ENCODE measurements around the gene GNAQ. TPM values are rescaled to one million over a fixed set of nuclear protein-coding genes. Genes with fewer than 3 reads are reported as not detected.

Gene GNAQ
- total RNA-seq, 2 experiments from 2014 or later: 22.8 to 24.7 TPM

GRCh38 chr9:77826621-77827020 lies 205.0 kb downstream of the GNAQ start:
- H3K36me3 Mint-ChIP-seq (ENCODE audit: low read depth): peaks cover 2% of the 10 kb centered on the region
- CTCF ChIA-PET: interaction anchor here (0.6 kb wide), 1 partner anchor 404 kb away, joined by 4 read pairs; no protein-coding TSS in a partner anchor
- intact Hi-C loops (cut with DNase I, micrococcal nuclease): no loop called here
- peaks cover 26% of the 10 kb centered on the region for H3K4me1 Mint-ChIP-seq
- no peaks in the 10 kb centered on the region for H3K9me3 Mint-ChIP-seq (ENCODE audit: low read depth)
- no peak for ATAC-seq
- DNase-seq: no peak
- no peak overlapping the region for H3K4me3 Mint-ChIP-seq
- H3K27me3 Mint-ChIP-seq: no peaks in the 10 kb centered on the region
- POLR2A ChIA-PET: no interaction called here
- no peak overlapping the region for H3K27ac Mint-ChIP-seq

DNA sequence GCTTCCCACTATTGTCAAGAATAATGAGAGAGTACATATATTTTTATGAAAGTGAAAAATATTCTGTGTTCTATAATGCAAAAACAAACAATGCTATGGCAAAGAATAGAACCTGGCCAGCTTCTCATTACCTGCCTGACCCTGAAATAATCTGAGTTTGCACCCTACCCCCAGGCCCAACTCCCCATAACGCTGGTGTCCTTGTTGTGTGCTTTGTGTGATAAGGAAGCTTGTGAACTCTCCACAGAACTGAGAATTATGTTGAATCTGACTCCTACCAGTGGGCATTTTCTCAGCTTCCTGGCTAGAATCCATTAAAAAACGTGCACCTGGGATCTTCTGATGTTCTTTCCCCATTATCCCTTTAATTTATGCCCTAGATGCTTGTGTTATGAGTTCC lies 205.5 kb downstream of the GNAQ start:
- ChIA-PET POLR2A (no interaction called here), CTCF (interaction anchor here (1.0 to 2.6 kb wide), 3 partner anchors 35 to 289 kb away, joined by 3 to 9 read pairs (median 3); no protein-coding TSS in a partner anchor)
- Mint-ChIP-seq H3K27ac (no peak overlapping the region), H3K27me3 (no peaks in the 10 kb centered on the region), H3K9me3 (ENCODE audit: low read depth) (no peaks in the 10 kb centered on the region), H3K4me3 (no peak overlapping the region), H3K4me1 (peaks cover 24% of the 10 kb centered on the region), H3K36me3 (ENCODE audit: low read depth) (peaks cover 2% of the 10 kb centered on the region)
- intact Hi-C loops (cut with DNase I, micrococcal nuclease): no loop called here
- ATAC-seq: no peak
- no peak for DNase-seq

DNA sequence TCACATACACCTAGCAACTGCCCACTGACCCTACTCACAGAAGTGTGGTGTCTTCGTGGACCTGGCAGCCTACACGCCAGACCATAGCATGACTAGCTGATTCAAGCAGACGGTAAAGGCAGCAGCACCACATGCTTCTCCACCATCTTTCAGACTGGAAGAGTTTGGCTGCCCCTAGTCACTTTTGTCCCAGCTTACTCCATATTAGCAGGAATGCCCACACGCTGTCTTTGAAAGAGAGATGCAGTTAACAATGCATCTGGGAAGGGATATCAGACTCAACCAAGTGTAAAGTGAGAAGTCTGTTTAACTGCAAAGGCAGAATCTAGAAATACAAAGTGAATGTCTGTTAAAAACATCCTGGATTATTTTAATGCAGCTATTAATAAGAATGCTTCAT lies 206.2 kb downstream of the GNAQ start:
- intact Hi-C loops (cut with DNase I, micrococcal nuclease): no loop called here
- no peak for ATAC-seq
- Mint-ChIP-seq H3K27me3 (no peaks in the 10 kb centered on the region), H3K4me1 (peaks cover 23% of the 10 kb centered on the region), H3K36me3 (ENCODE audit: low read depth) (peaks cover 2% of the 10 kb centered on the region), H3K4me3 (no peak overlapping the region), H3K27ac (no peak overlapping the region), H3K9me3 (ENCODE audit: low read depth) (no peaks in the 10 kb centered on the region)
- ChIA-PET POLR2A (no interaction called here), CTCF (interaction anchor here (0.7 to 2.6 kb wide), 4 partner anchors 10 to 290 kb away, joined by 3 to 9 read pairs (median 3); no protein-coding TSS in a partner anchor)
- no peak for DNase-seq

DNA sequence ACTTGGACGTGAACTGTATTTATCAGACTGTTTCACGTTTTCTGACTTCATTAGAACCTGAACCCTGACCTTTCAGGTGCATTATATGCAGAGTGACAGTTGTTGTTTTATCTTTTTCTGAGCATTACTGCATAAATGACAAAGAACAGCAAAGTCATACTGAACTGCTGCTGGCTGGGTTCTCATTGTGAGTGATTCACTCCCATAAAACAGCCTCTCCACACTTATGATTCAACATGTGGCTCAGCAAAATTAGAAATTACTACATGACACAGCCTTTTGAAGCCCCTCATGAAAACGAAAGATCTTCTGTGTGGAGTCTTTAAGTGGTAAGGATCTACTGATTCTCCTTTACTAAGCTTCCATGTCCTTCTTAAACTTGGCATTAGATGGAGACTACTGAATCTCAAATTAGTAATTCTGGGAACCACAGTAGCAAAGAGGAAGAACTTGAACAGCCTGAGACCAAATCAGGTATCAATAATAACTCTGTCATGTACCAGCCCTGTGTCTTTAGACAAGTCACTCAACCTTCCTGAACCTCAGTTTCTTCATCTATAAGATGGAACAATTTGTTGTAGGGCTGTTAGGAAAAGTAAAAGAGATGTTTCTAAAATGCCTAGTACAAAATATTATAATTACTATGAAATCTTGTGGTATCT lies 211.2 kb downstream of the GNAQ start:
- peaks cover 2% of the 10 kb centered on the region for H3K36me3 Mint-ChIP-seq (ENCODE audit: low read depth)
- H3K27ac Mint-ChIP-seq: no peak overlapping the region
- ATAC-seq: peak; percentile 85
- H3K27me3 Mint-ChIP-seq: no peaks in the 10 kb centered on the region
- peak; percentile 19 for DNase-seq
- H3K4me1 Mint-ChIP-seq: peaks cover 24% of the 10 kb centered on the region
- intact Hi-C loops (cut with DNase I, micrococcal nuclease): no loop called here
- no peak overlapping the region for H3K4me3 Mint-ChIP-seq
- no peaks in the 10 kb centered on the region for H3K9me3 Mint-ChIP-seq (ENCODE audit: low read depth)
- ChIA-PET POLR2A (no interaction called here), CTCF (no interaction called here)

DNA sequence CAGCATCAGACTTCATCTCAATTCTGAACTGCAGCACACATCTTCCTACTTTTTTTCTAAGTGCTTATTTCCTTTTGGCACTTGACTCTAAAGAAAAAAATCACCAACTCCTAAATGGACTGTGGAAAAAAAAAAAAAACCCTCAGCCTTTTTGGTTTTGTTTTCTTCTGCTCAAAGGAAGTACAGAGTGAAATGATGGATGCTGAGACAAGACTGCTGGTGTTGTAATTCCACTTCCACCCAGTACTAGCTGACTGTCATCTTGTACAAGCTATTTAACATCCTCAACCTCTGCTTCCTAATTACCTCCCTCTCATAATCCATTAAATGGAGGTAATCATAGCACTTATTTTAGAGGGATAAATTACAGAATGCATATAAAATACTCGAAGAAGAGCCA lies 212.0 kb downstream of the GNAQ start:
- DNase-seq (no peak), ATAC-seq (peak; percentile 43)
- H3K36me3 Mint-ChIP-seq (ENCODE audit: low read depth): peaks cover 2% of the 10 kb centered on the region
- peaks cover 24% of the 10 kb centered on the region for H3K4me1 Mint-ChIP-seq
- no peaks in the 10 kb centered on the region for H3K9me3 Mint-ChIP-seq (ENCODE audit: low read depth)
- no peak overlapping the region for H3K27ac Mint-ChIP-seq
- H3K4me3 Mint-ChIP-seq: no peak overlapping the region
- ChIA-PET POLR2A (no interaction called here), CTCF (interaction anchor here (1.3 to 2.3 kb wide), 2 partner anchors 10 kb away, joined by 3 to 7 read pairs; no protein-coding TSS in a partner anchor)
- no peaks in the 10 kb centered on the region for H3K27me3 Mint-ChIP-seq
- intact Hi-C loops (cut with DNase I, micrococcal nuclease): no loop called here

DNA sequence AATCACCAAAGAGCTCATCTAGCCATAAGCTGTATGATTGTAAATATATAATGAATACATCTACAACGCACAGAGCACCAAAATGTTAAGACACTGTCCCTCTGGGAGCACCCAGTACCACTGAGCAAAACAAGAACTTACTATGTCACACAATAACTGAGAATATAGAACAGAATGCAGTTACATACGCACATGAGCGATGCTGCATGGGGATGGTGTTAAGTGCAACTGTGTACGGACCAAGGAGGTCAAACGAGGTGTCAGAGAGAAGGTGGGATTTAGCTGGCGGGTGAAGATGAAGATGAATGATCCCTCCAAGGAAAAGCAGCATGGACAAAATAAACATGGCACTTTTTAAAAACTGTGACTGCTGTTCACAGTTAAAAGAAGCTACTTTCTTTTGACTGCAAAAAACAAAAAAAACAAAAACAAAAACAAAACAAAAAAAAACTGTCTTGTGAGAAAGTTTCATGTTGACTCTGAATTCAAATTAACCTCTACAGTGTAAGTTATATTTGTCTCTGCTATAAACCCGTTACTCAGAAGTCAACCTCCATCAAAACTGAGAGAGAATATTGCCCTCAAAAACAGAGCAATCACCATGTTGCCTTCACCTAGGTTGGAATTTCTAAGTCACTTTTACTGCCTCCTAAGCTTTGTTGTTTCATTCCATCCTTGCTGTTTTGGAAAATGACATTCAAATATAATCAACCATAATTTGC lies 213.9 kb downstream of the GNAQ start:
- H3K4me1 Mint-ChIP-seq: peaks cover 24% of the 10 kb centered on the region
- no peak for ATAC-seq

GRCh38 chr9:77816641-77817341 lies 214.8 kb downstream of the GNAQ start:
- peaks cover 11% of the 10 kb centered on the region for H3K36me3 Mint-ChIP-seq (ENCODE audit: low read depth)
- H3K4me1 Mint-ChIP-seq: peaks cover 24% of the 10 kb centered on the region
- no peak overlapping the region for H3K4me3 Mint-ChIP-seq
- ChIA-PET CTCF (interaction anchor here (0.7 to 1.2 kb wide), 2 partner anchors 24 to 95 kb away, joined by 3 read pairs; no protein-coding TSS in a partner anchor), POLR2A (no interaction called here)
- H3K9me3 Mint-ChIP-seq (ENCODE audit: low read depth): no peaks in the 10 kb centered on the region
- no peak overlapping the region for H3K27ac Mint-ChIP-seq
- intact Hi-C loops (cut with DNase I, micrococcal nuclease): no loop called here
- DNase-seq: no peak
- ATAC-seq: no peak
- no peaks in the 10 kb centered on the region for H3K27me3 Mint-ChIP-seq

More for the DNA sequence above, 213.9 kb downstream of the GNAQ start:
- intact Hi-C loops (cut with DNase I, micrococcal nuclease): no loop called here
- DNase-seq: no peak
- ChIA-PET CTCF (interaction anchor here (0.6 to 2.3 kb wide), 2 partner anchors 8 to 368 kb away, joined by 3 to 7 read pairs; no protein-coding TSS in a partner anchor), POLR2A (no interaction called here)
- Mint-ChIP-seq H3K27me3 (no peaks in the 10 kb centered on the region), H3K9me3 (ENCODE audit: low read depth) (no peaks in the 10 kb centered on the region), H3K36me3 (ENCODE audit: low read depth) (peaks cover 11% of the 10 kb centered on the region), H3K4me3 (no peak overlapping the region), H3K27ac (no peak overlapping the region)

DNA sequence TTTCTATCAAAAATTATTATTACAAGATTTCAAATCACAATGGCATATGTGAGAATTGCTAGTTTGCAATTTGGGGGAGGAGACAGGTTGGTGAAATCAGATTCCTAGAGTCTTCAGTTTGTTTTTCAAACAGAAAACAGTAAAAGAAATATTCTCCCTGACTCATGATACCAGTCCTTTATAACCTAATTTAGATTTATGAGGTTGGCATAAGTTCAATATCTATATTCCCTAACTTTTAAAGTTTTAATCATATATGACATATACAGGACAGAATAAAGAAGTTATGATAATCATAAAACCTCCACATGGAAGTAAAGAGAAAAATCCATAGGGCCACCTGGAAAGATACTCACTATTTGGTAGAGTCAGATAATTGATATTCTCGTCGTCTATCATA lies 216.4 kb downstream of the GNAQ start:
- ChIA-PET CTCF (no interaction called here), POLR2A (no interaction called here)
- Mint-ChIP-seq H3K4me1 (peaks cover 20% of the 10 kb centered on the region), H3K36me3 (ENCODE audit: low read depth) (peaks cover 11% of the 10 kb centered on the region), H3K27ac (no peak overlapping the region), H3K9me3 (ENCODE audit: low read depth) (no peaks in the 10 kb centered on the region), H3K27me3 (no peaks in the 10 kb centered on the region), H3K4me3 (no peak overlapping the region)
- no peak for ATAC-seq
- intact Hi-C loops (cut with DNase I, micrococcal nuclease): no loop called here
- DNase-seq: no peak

GRCh38 chr9:77811832-77812231 lies 219.8 kb downstream of the GNAQ start:
- Mint-ChIP-seq H3K36me3 (ENCODE audit: low read depth) (peaks cover 33% of the 10 kb centered on the region), H3K27ac (no peak overlapping the region), H3K4me1 (peaks cover 32% of the 10 kb centered on the region), H3K9me3 (ENCODE audit: low read depth) (no peaks in the 10 kb centered on the region), H3K27me3 (no peaks in the 10 kb centered on the region), H3K4me3 (no peak overlapping the region)
- ATAC-seq: no peak
- DNase-seq: no peak
- intact Hi-C loops (cut with DNase I, micrococcal nuclease): no loop called here
- CTCF ChIA-PET: no interaction called here
- POLR2A ChIA-PET: no interaction called here

GRCh38 chr9:77810637-77811119 lies 220.9 kb downstream of the GNAQ start:
- Mint-ChIP-seq H3K27me3 (no peaks in the 10 kb centered on the region), H3K4me3 (no peak overlapping the region), H3K36me3 (ENCODE audit: low read depth) (peaks cover 38% of the 10 kb centered on the region), H3K4me1 (peaks cover 38% of the 10 kb centered on the region), H3K27ac (no peak overlapping the region), H3K9me3 (ENCODE audit: low read depth) (no peaks in the 10 kb centered on the region)
- ATAC-seq (no peak), DNase-seq (no peak)
- CTCF ChIA-PET: interaction anchor here (2.2 kb wide), 1 partner anchor 8 kb away, joined by 7 read pairs; no protein-coding TSS in a partner anchor
- POLR2A ChIA-PET: no interaction called here
- intact Hi-C loops (cut with DNase I, micrococcal nuclease): no loop called here

- Mint-ChIP-seq H3K27me3 (no peaks in the 10 kb centered on the region), H3K36me3 (ENCODE audit: low read depth) (peaks cover 38% of the 10 kb centered on the region), H3K27ac (no peak overlapping the region), H3K9me3 (ENCODE audit: low read depth) (no peaks in the 10 kb centered on the region), H3K4me1 (peaks cover 38% of the 10 kb centered on the region), H3K4me3 (no peak overlapping the region)
- CTCF ChIA-PET: interaction anchor here (0.5 to 2.2 kb wide), 3 partner anchors 8 to 219 kb away, joined by 3 to 7 read pairs (median 4); no protein-coding TSS in a partner anchor
- ATAC-seq: no peak
- DNase-seq: no peak
- POLR2A ChIA-PET: no interaction called here
- intact Hi-C loops (cut with DNase I, micrococcal nuclease): no loop called here
Measured at GRCh38 chr9:77810047-77810446, 221.6 kb downstream of the GNAQ start.

Data from activated CD4-positive, alpha-beta T cell treated with anti-CD3 and anti-CD28 coated beads for 36 hours (primary cell).